Pancreas (tissue), 10 donors: Measurements from ENCODE around the gene BAIAP2L1. TPM values are rescaled to one million over a fixed set of nuclear protein-coding genes. Genes with fewer than 3 reads are reported as not detected.
A peak's percentile ranks its signal among the peaks of the same experiment; 100 is the strongest.

Experiments
- ATAC-seq, 4 donors: fragments of 200-7000 bp; cut with Tn5 transposase; one replicate each; pipeline versions ENCODE4 v1.8.0 to v1.9.1; 2020; ENCODE audit warnings: mild to moderate bottlenecking in 4 of 4, moderate library complexity in 4 of 4
- DNase-seq, 6 donors: peaks; one replicate each; pipeline ENCODE4 v3.0.0-alpha.2; 2020
- FAIRE-seq: peaks from 2 replicates; lab custom pipeline; 2012; peaks lifted over from hg19 to GRCh38; lab: Jason Lieb, UNC
- H3K27ac ChIP-seq, 4 donors: fragments of 200-600 bp; sonication (generic); 1 replicate in 3 of 4; 2 replicates in 1 of 4; pipeline versions ENCODE4 v1.5.0 to v1.8.0; 2020
- H3K27me3 ChIP-seq, 4 donors: fragments of 200-600 bp; one replicate each; pipeline ENCODE4 v1.8.0; 2021
- H3K36me3 ChIP-seq, 3 donors: fragments of 200-600 bp; sonication (generic) in 1 of 3; one replicate each; pipeline versions ENCODE4 v1.5.0 to v1.8.0; 2020 to 2021
- H3K4me1 ChIP-seq, 3 donors: fragments of 200-600 bp; one replicate each; pipeline ENCODE4 v1.8.0; 2021
- H3K4me3 ChIP-seq, 4 donors: fragments of 200-600 bp; sonication (generic) in 2 of 4; one replicate each; pipeline versions ENCODE4 v1.5.0 to v1.8.0; 2020 to 2021
- H3K9me3 ChIP-seq, 4 donors: fragments of 200-600 bp; one replicate each; pipeline ENCODE4 v1.8.0; 2021
- CTCF ChIP-seq, 4 donors: fragments of 200-600 bp; sonication (generic) in 3 of 4; IDR thresholded peaks; one replicate each; pipeline versions ENCODE4 v1.5.0 to v1.8.0; 2021; ENCODE audit warnings: antibody characterized with exemption in 4 of 4
- WGBS, 2 donors: extraction: QIAGEN DNeasy Blood & Tissue Kit; methylation state at CpG; one replicate each; pipeline ENCODE4 v1.1.7; 2013; 5-methylcytosine and 5-hydroxymethylcytosine counted together
- intact Hi-C, 3 donors: fragments of 100-400 bp; cut with DNase I; formaldehyde crosslinking; loops; one replicate each; pipeline versions ENCODE4 v1.11.1 to v1.14.2; 2022
- polyA plus RNA-seq, 2 donors: library from polyadenylated mRNA; stranded (reverse); fragments of 200-250 nt; gene quantifications; one replicate each; pipeline ENCODE4 v1.2.3, GENCODE V29; 2013
- total RNA-seq, 6 donors: library from RNA; stranded (reverse); fragmentation: NEBNext Ultra II Directional in 4 of 6; extraction: Animal tissue kit (Norgen Biotek cat#: 25700) in 4 of 6; gene quantifications; one replicate each; pipeline versions ENCODE4 v1.2.1 to v1.2.4, GENCODE V29; 2021 to 2023
- donor health status: healthy with polysubstance abuse.
- donor health status: DM: no; HTN: no; CAD: no; lungs with moderate emphysema.
- donor health status: DM: no; HTN: no; CAD: no.
- donor health status: control.
- donor health status: control.
- donor health status: Bipolar disorder and iron deficiency.
- donor health status: DM: yes; HTN: yes; CAD: no.
- donor health status: DM: no; HTN: no; CAD: no.
- donor health status: DM: no; HTN: no; CAD: no.
- donor health status: DM: yes; HTN: yes; CAD: no.

BAIAP2L1 gene
- total and polyA plus RNA-seq, 8 donors = 17.9 to 31.5 (median 22.2) TPM

DNA sequence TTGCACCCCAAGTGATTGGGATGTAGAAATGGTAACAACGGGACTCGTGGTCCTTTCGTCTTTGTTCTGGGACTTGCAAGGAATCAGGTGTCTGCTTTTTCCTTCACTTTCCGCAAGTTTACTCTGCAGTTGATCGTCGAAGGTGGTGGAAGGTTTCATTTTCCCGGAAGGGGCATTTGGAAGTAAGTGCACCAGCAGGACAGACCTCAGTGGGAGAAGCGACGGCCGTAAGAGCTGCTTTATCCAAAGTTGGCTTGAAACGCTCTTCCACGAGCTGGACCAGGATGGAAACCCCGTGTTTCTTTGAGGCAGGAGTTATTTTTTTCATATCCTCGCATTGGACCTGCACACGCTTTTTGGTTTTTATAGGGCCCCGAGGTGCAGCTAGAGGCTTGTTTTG, 118.2 kb downstream of the BAIAP2L1 start:
- Histone ChIP-seq H3K4me1 (peaks cover 37 to 57% (median 42%) of the 10 kb centered on the region in 3 donors), H3K27ac (peak overlapping the region; percentile 88 to 95 (median 92)), H3K4me3 (peak overlapping the region; percentile 83 to 98 (median 88)), H3K36me3 (no peaks in the 10 kb centered on the region), H3K9me3 (no peaks in the 10 kb centered on the region), H3K27me3 (no peaks in the 10 kb centered on the region)
- WGBS, 2 donors = 13 to 15% methylated on average over 16 of the region's 16 CpGs
- FAIRE-seq (no peak), ATAC-seq (no peak), DNase-seq (no peak)
- intact Hi-C loops = no loop called here
- TF ChIP-seq CTCF (IDR thresholded peaks at IDR 0.05) = no peak

- no peak for FAIRE-seq
- TF ChIP-seq CTCF (IDR thresholded peaks at IDR 0.05) = no peak
Measured at GRCh38 chr7:98281757-98282606, 118.9 kb downstream of the BAIAP2L1 start.

GRCh38 chr7:98280791-98281756, 119.8 kb downstream of the BAIAP2L1 start, which contains the start of gene BRI3:
Gene BRI3 (plus strand): TSS chr7:98281686. CDS start chr7:98281796, 110 bp downstream.
- intact Hi-C loops = no loop called here
- Histone ChIP-seq H3K36me3 (no peaks in the 10 kb centered on the region), H3K27me3 (no peaks in the 10 kb centered on the region), H3K27ac (peak within 1 kb of the TSS; percentile 91 to 99 (median 96)), H3K4me1 (peaks cover 30 to 48% (median 37%) of the 10 kb centered on the region in 3 donors), H3K4me3 (peak within 1 kb of the TSS; percentile 83 to 98 (median 88)), H3K9me3 (no peaks in the 10 kb centered on the region)
- FAIRE-seq = no peak
- WGBS, 2 donors = 0 to 1% methylated on average over 42 to 85 of the region's 92 CpGs
- TF ChIP-seq CTCF (IDR thresholded peaks at IDR 0.05) = peak in 1 of 4 donors; percentile 23
- DNase-seq = peak; percentile 89 to 97 (median 94)
- peak; percentile 66 to 77 (median 74) for ATAC-seq

More at GRCh38 chr7:98281757-98282606, 118.9 kb downstream of the BAIAP2L1 start:
- DNase-seq = peak; percentile 53 to 89 (median 76)
- 1% methylated on average over 47 to 77 of the region's 77 CpGs for WGBS, 2 donors
- Histone ChIP-seq H3K9me3 (no peaks in the 10 kb centered on the region), H3K4me3 (peak overlapping the region; percentile 83 to 98 (median 88)), H3K27me3 (no peaks in the 10 kb centered on the region), H3K36me3 (no peaks in the 10 kb centered on the region), H3K4me1 (peaks cover 33 to 51% (median 40%) of the 10 kb centered on the region in 3 donors), H3K27ac (peak overlapping the region; percentile 88 to 95 (median 92))
- intact Hi-C loops = no loop called here
- peak in 2 of 4 donors; percentile 2 to 8 for ATAC-seq

- Histone ChIP-seq H3K9me3 (no peaks in the 10 kb centered on the region), H3K4me3 (peak overlapping the region in 2 of 4 donors; percentile 55 to 98), H3K27ac (peak overlapping the region; percentile 82 to 99 (median 96)), H3K27me3 (no peaks in the 10 kb centered on the region), H3K4me1 (peaks cover 22 to 40% (median 29%) of the 10 kb centered on the region in 3 donors), H3K36me3 (no peaks in the 10 kb centered on the region)
- FAIRE-seq (no peak), DNase-seq (peak in 1 of 6 donors; percentile 40), ATAC-seq (no peak)
- intact Hi-C loops = no loop called here
- WGBS, 2 donors = 28 to 29% methylated on average over 7 of the region's 7 CpGs
- TF ChIP-seq CTCF (IDR thresholded peaks at IDR 0.05) = no peak
Measured at GRCh38 chr7:98280296-98280695, 120.6 kb downstream of the BAIAP2L1 start.
